ENCODE results near the gene MCU. TPM values are rescaled to one million over a fixed set of nuclear protein-coding genes. Genes with fewer than 3 reads are reported as not detected.
"Not testable (repeated sequence)": the region's sequence is repeated elsewhere in the genome, so short reads cannot be mapped to it uniquely, and the experiment has no call there.

Gene MCU
- total and polyA plus RNA-seq, 2 donors (not counting 1 experiment from before 2014, with no cell fraction given): 11.7 to 21.1 TPM

GRCh38 chr10:72642318-72642717 is 49.6 kb upstream of the MCU start:
- no peak for TF ChIP-seq EZH2 (IDR thresholded peaks at IDR 0.05; ENCODE audit: borderline replicate concordance, insufficient read depth, low read depth, low read length, poor library complexity, severe bottlenecking)
- TF ChIP-seq CTCF (IDR thresholded peaks at IDR 0.05): no peak
- no peak for ATAC-seq (ENCODE audit: low read depth)
- ChIA-PET CTCF (no interaction called here), POLR2A (no interaction called here)
- Mint-ChIP-seq H3K27ac (no peak overlapping the region), H3K27me3 (peaks cover 9% of the 10 kb centered on the region), H3K9me3 (ENCODE audit: insufficient read depth) (no peaks in the 10 kb centered on the region), H3K4me3 (no peak overlapping the region), H3K4me1 (no peaks in the 10 kb centered on the region)
- Histone ChIP-seq H2AFZ (ENCODE audit: insufficient read depth, low read depth, low read length, poor library complexity, severe bottlenecking) (no peak overlapping the region), H3K4me1 (ENCODE audit: control insufficient read depth in 2 of 2, insufficient read depth in 2 of 2, low read length in 2 of 2) (no peaks in the 10 kb centered on the region), H3K27me3 (replicated peaks in 1 of 4; ENCODE audit: control extremely low read depth in 1 of 4, control insufficient read depth in 3 of 4, insufficient read depth in 4 of 4, low read length in 3 of 4) (no peaks in the 10 kb centered on the region), H3K4me3 (ENCODE audit: control extremely low read depth in 1 of 5, extremely low read depth in 1 of 5, insufficient read depth in 1 of 5, low read depth in 2 of 5, low read length in 4 of 5) (no peak overlapping the region), H3K9me3 (ENCODE audit: control extremely low read depth in 1 of 3, control insufficient read depth in 2 of 3, insufficient read depth in 1 of 3, low read length in 2 of 3) (no peaks in the 10 kb centered on the region), H3K9ac (ENCODE audit: low read length) (no peak overlapping the region), H3K27ac (ENCODE audit: low read length in 2 of 2) (no peak overlapping the region), H3K79me2 (ENCODE audit: control insufficient read depth, insufficient read depth, low read length) (no peaks in the 10 kb centered on the region), H4K20me1 (ENCODE audit: control insufficient read depth, insufficient read depth, low read length, poor library complexity, severe bottlenecking) (no peaks in the 10 kb centered on the region), H3K4me2 (replicated peaks; ENCODE audit: low read depth, low read length, poor library complexity, severe bottlenecking) (no peak overlapping the region), H3K36me3 (replicated peaks in 1 of 2; ENCODE audit: control extremely low read depth in 1 of 2, control insufficient read depth in 1 of 2, extremely low read depth in 1 of 2, insufficient read depth in 2 of 2, low read length in 1 of 2) (no peaks in the 10 kb centered on the region)
- WGBS (ENCODE audit: insufficient coverage): 95% methylated on average over 4 of the region's 5 CpGs
- intact Hi-C loops (cut with micrococcal nuclease): no loop called here
- DNase-seq: no peak

GRCh38 chr10:72645263-72645858 is 46.6 kb upstream of the MCU start:
- no peak overlapping the region for H2AFZ ChIP-seq (ENCODE audit: insufficient read depth, low read depth, low read length, poor library complexity, severe bottlenecking)
- no peak overlapping the region for H3K27ac ChIP-seq (ENCODE audit: low read length in 2 of 2)
- ATAC-seq (ENCODE audit: low read depth) (no peak), DNase-seq (no peak)
- H3K4me3 Mint-ChIP-seq: no peak overlapping the region
- H3K9ac ChIP-seq (ENCODE audit: low read length): no peak overlapping the region
- H3K36me3 ChIP-seq (replicated peaks in 1 of 2; ENCODE audit: control extremely low read depth in 1 of 2, control insufficient read depth in 1 of 2, extremely low read depth in 1 of 2, insufficient read depth in 2 of 2, low read length in 1 of 2): no peaks in the 10 kb centered on the region
- no peaks in the 10 kb centered on the region for H3K4me1 Mint-ChIP-seq
- intact Hi-C loops (cut with micrococcal nuclease): no loop called here
- no peaks in the 10 kb centered on the region for H4K20me1 ChIP-seq (ENCODE audit: control insufficient read depth, insufficient read depth, low read length, poor library complexity, severe bottlenecking)
- no peaks in the 10 kb centered on the region for H3K27me3 ChIP-seq (replicated peaks in 1 of 4; ENCODE audit: control extremely low read depth in 1 of 4, control insufficient read depth in 3 of 4, insufficient read depth in 4 of 4, low read length in 3 of 4)
- H3K4me2 ChIP-seq (replicated peaks; ENCODE audit: low read depth, low read length, poor library complexity, severe bottlenecking): no peak overlapping the region
- ChIA-PET POLR2A (no interaction called here), CTCF (no interaction called here)
- peaks cover 0 to 3% of the 10 kb centered on the region in 2 donors for H3K4me1 ChIP-seq (ENCODE audit: control insufficient read depth in 2 of 2, insufficient read depth in 2 of 2, low read length in 2 of 2)
- no peaks in the 10 kb centered on the region for H3K9me3 Mint-ChIP-seq (ENCODE audit: insufficient read depth)
- peaks cover 9% of the 10 kb centered on the region for H3K27me3 Mint-ChIP-seq
- WGBS (ENCODE audit: insufficient coverage): no CpG with 5 or more reads among the region's 2 CpGs
- H3K9me3 ChIP-seq (ENCODE audit: control extremely low read depth in 1 of 3, control insufficient read depth in 2 of 3, insufficient read depth in 1 of 3, low read length in 2 of 3): no peaks in the 10 kb centered on the region
- H3K79me2 ChIP-seq (ENCODE audit: control insufficient read depth, insufficient read depth, low read length): no peaks in the 10 kb centered on the region
- H3K27ac Mint-ChIP-seq: no peak overlapping the region
- TF ChIP-seq CTCF (IDR thresholded peaks at IDR 0.05) (no peak), EZH2 (IDR thresholded peaks at IDR 0.05; ENCODE audit: borderline replicate concordance, insufficient read depth, low read depth, low read length, poor library complexity, severe bottlenecking) (no peak)
- no peak overlapping the region for H3K4me3 ChIP-seq (ENCODE audit: control extremely low read depth in 1 of 5, extremely low read depth in 1 of 5, insufficient read depth in 1 of 5, low read depth in 2 of 5, low read length in 4 of 5)

GRCh38 chr10:72646971-72647370 is 45.0 kb upstream of the MCU start:
- H2AFZ ChIP-seq (ENCODE audit: insufficient read depth, low read depth, low read length, poor library complexity, severe bottlenecking); H3K4me1 Mint-ChIP-seq; H3K4me2 ChIP-seq (replicated peaks; ENCODE audit: low read depth, low read length, poor library complexity, severe bottlenecking); DNase-seq; H3K27me3 ChIP-seq (replicated peaks in 1 of 4; ENCODE audit: control extremely low read depth in 1 of 4, control insufficient read depth in 3 of 4, insufficient read depth in 4 of 4, low read length in 3 of 4); H3K27me3 Mint-ChIP-seq; CTCF ChIA-PET; H4K20me1 ChIP-seq (ENCODE audit: control insufficient read depth, insufficient read depth, low read length, poor library complexity, severe bottlenecking); H3K4me3 Mint-ChIP-seq; intact Hi-C loops (cut with micrococcal nuclease); POLR2A ChIA-PET; ATAC-seq (ENCODE audit: low read depth); H3K27ac Mint-ChIP-seq; H3K4me3 ChIP-seq (ENCODE audit: control extremely low read depth in 1 of 5, extremely low read depth in 1 of 5, insufficient read depth in 1 of 5, low read depth in 2 of 5, low read length in 4 of 5); H3K27ac ChIP-seq (ENCODE audit: low read length in 2 of 2); H3K9me3 ChIP-seq (ENCODE audit: control extremely low read depth in 1 of 3, control insufficient read depth in 2 of 3, insufficient read depth in 1 of 3, low read length in 2 of 3); H3K36me3 ChIP-seq (replicated peaks in 1 of 2; ENCODE audit: control extremely low read depth in 1 of 2, control insufficient read depth in 1 of 2, extremely low read depth in 1 of 2, insufficient read depth in 2 of 2, low read length in 1 of 2); H3K79me2 ChIP-seq (ENCODE audit: control insufficient read depth, insufficient read depth, low read length); H3K9me3 Mint-ChIP-seq (ENCODE audit: insufficient read depth); H3K9ac ChIP-seq (ENCODE audit: low read length); H3K4me1 ChIP-seq (ENCODE audit: control insufficient read depth in 2 of 2, insufficient read depth in 2 of 2, low read length in 2 of 2): not testable (repeated sequence)
- WGBS (ENCODE audit: insufficient coverage): no CpG with 5 or more reads among the region's 3 CpGs

All from B cell (primary cell).